HG03469 (cell line): ENCODE measurements around the gene AGO3.

Experiments used
- ATAC-seq: cut with Tn5 transposase; IDR thresholded peaks from one replicate; pipeline ENCODE4 v1.9.1; 2021; ENCODE audit warnings: mild to moderate bottlenecking, moderate library complexity, moderate number of reproducible peaks; ENCODE audit not compliant: unreplicated experiment

AGO3 gene

GRCh38 chr1:36119456-36119855, 188.6 kb downstream of the AGO3 start:
- no peak for ATAC-seq
